HepG2 (cell line): ENCODE measurements around the gene ZSCAN26. TPM values are rescaled to one million over a fixed set of nuclear protein-coding genes. Genes with fewer than 3 reads are reported as not detected.

Experiments
- ADNP ChIP-seq: sonication (generic); formaldehyde crosslinking; IDR thresholded peaks from 2 replicates; pipeline ENCODE4 v1.4.0; 2020; ENCODE audit warnings: missing genetic modification reagents
- CCDC6 ChIP-seq: sonication (generic); formaldehyde crosslinking; IDR thresholded peaks from 2 replicates; pipeline ENCODE4 v1.8.1; 2022; ENCODE audit warnings: mild to moderate bottlenecking, missing genetic modification reagents, moderate library complexity
- CREM ChIP-seq, 2 experiments: sonication (generic) in 1 of 2; formaldehyde crosslinking in 1 of 2; IDR thresholded peaks; 2 replicates each; pipeline versions ENCODE4 v1.4.0 to v1.6.1; 2016 to 2020; ENCODE audit warnings: antibody characterized with exemption in 1 of 2, mild to moderate bottlenecking in 1 of 2, missing genetic modification reagents in 1 of 2
- FOXA3 ChIP-seq: IDR thresholded peaks from 2 replicates; pipeline ENCODE4 v1.6.1; 2016; ENCODE audit warnings: missing genetic modification reagents, missing compliant biosample characterization
- HMGXB3 ChIP-seq: sonication (generic); formaldehyde crosslinking; IDR thresholded peaks from 2 replicates; pipeline ENCODE4 v1.4.0; 2020; ENCODE audit warnings: missing genetic modification reagents, borderline replicate concordance
- MAX ChIP-seq: IDR thresholded peaks from 2 replicates; pipeline ENCODE4 v1.6.1; 2012; ENCODE audit warnings: inconsistent platforms
- MXD4 ChIP-seq: IDR thresholded peaks from 2 replicates; pipeline ENCODE4 v1.6.1; 2016; ENCODE audit warnings: mild to moderate bottlenecking, missing biosample characterization, missing genetic modification reagents
- NAIF1 ChIP-seq: sonication (generic); formaldehyde crosslinking; IDR thresholded peaks from 2 replicates; pipeline ENCODE4 v1.5.0; 2020; ENCODE audit warnings: mild to moderate bottlenecking, missing genetic modification reagents, borderline replicate concordance
- NCOA2 ChIP-seq: sonication (generic); formaldehyde crosslinking; IDR thresholded peaks from 2 replicates; pipeline ENCODE4 v1.8.0; 2022; ENCODE audit warnings: inconsistent platforms
- NFIB ChIP-seq: sonication (generic); formaldehyde crosslinking; IDR thresholded peaks from 2 replicates; pipeline ENCODE4 v1.9.0; 2021; ENCODE audit warnings: missing genetic modification reagents, mild to moderate bottlenecking, borderline replicate concordance
- PCBP2 ChIP-seq: fragments of 200-400 bp; formaldehyde crosslinking; optimal IDR thresholded peaks from 2 replicates; pipeline ENCODE3; 2018; ENCODE audit warnings: low read length, low read depth; ENCODE audit not compliant: poor library complexity, severe bottlenecking
- SRF ChIP-seq: IDR thresholded peaks from 2 replicates; pipeline ENCODE4 v1.6.1; 2011; ENCODE audit warnings: mild to moderate bottlenecking, low read depth, low read length, moderate library complexity
- SRSF1 ChIP-seq: fragments of 200-400 bp; formaldehyde crosslinking; optimal IDR thresholded peaks from 2 replicates; pipeline ENCODE3; 2017; ENCODE audit warnings: mild to moderate bottlenecking, low read depth, low read length, moderate library complexity
- ZBTB38 ChIP-seq: sonication (generic); formaldehyde crosslinking; IDR thresholded peaks from 2 replicates; pipeline ENCODE4 v1.5.1; 2020; ENCODE audit warnings: mild to moderate bottlenecking, missing genetic modification reagents
- ZBTB46 ChIP-seq: sonication (generic); formaldehyde crosslinking; IDR thresholded peaks from 2 replicates; pipeline ENCODE4 v1.4.0; 2020; ENCODE audit warnings: mild to moderate bottlenecking, missing genetic modification reagents, borderline replicate concordance
- ZFP36L2 ChIP-seq: sonication (generic); formaldehyde crosslinking; IDR thresholded peaks from 2 replicates; pipeline ENCODE4 v1.4.0; 2020; ENCODE audit warnings: missing genetic modification reagents
- ZFP41 ChIP-seq: sonication (generic); formaldehyde crosslinking; IDR thresholded peaks from 2 replicates; pipeline ENCODE4 v1.4.0; 2020; ENCODE audit warnings: mild to moderate bottlenecking, missing genetic modification reagents, borderline replicate concordance
- ZMYM2 ChIP-seq: sonication (generic); formaldehyde crosslinking; IDR thresholded peaks from 2 replicates; pipeline ENCODE4 v1.8.0; 2022; ENCODE audit warnings: mild to moderate bottlenecking, missing genetic modification reagents
- ZNF224 ChIP-seq: sonication (generic); formaldehyde crosslinking; IDR thresholded peaks from 2 replicates; pipeline ENCODE4 v1.5.0; 2020; ENCODE audit warnings: mild to moderate bottlenecking, missing genetic modification reagents
- ZNF441 ChIP-seq: sonication (generic); formaldehyde crosslinking; IDR thresholded peaks from 2 replicates; pipeline ENCODE4 v1.7.0; 2021; ENCODE audit warnings: missing genetic modification reagents, borderline replicate concordance
- ZNF597 ChIP-seq: sonication (generic); formaldehyde crosslinking; IDR thresholded peaks from 2 replicates; pipeline ENCODE4 v1.5.0; 2020; ENCODE audit warnings: missing genetic modification reagents
- ZNF761 ChIP-seq: sonication (generic); formaldehyde crosslinking; conservative IDR thresholded peaks from 2 replicates; pipeline ENCODE4 v1.4.0; 2020; ENCODE audit warnings: mild to moderate bottlenecking, missing genetic modification reagents
- polyA plus RNA-seq, 8 experiments: library from polyadenylated mRNA; depleted of rRNA in 3 of 8; stranded (reverse) in 7 of 8; unstranded in 1 of 8; fragments of >200 nt; fragmentation: Illumina TruSeq in 4 of 8; extraction: Trizol in 4 of 8; gene quantifications; 2 replicates each; pipeline versions ENCODE4 v1.2.1 to v1.2.3, GENCODE V29; 2011 to 2016; ENCODE audit warnings: low read depth in 4 of 8, missing spikeins in 1 of 8, mixed read lengths in 1 of 8; ENCODE audit not compliant: insufficient read depth in 1 of 8
- total RNA-seq, 5 experiments: library from RNA; depleted of rRNA; stranded (reverse); fragments of >200 nt; fragmentation: Illumina TruSeq; extraction: Trizol; gene quantifications; 2 replicates each; pipeline ENCODE4 v1.2.3, GENCODE V29; 2016; ENCODE audit warnings: low read depth in 1 of 5

ZSCAN26 gene
- total and polyA plus RNA-seq, 2 of the 13 experiments (the other 11 are each of a cell fraction or from before 2014, with no cell fraction given) = 12.0 to 15.6 TPM

- no peak for TF ChIP-seq ZNF441
- no peak for TF ChIP-seq HMGXB3 (CRISPR knock-in tag)
- peak; percentile 74; the same call in 1 of the 2 replicates for TF ChIP-seq ZFP41 (CRISPR knock-in tag)
- no peak for TF ChIP-seq ZNF224 (CRISPR knock-in tag)
- no peak for TF ChIP-seq ZMYM2 (CRISPR knock-in tag)
- 0 out of 2 replicates have a peak, but pooled peaks have one; percentile 17 for TF ChIP-seq NCOA2 (CRISPR knock-in tag)
- TF ChIP-seq ADNP (CRISPR knock-in tag) = no peak
- 0 out of 2 replicates have a peak, but pooled peaks have one; percentile 49 for TF ChIP-seq ZNF761 (CRISPR knock-in tag)
- TF ChIP-seq ZFP36L2 (CRISPR knock-in tag) = no peak
- TF ChIP-seq NFIB = no peak
- TF ChIP-seq PCBP2 = no peak
- TF ChIP-seq NAIF1 (CRISPR knock-in tag) = no peak
- TF ChIP-seq MAX = peak; percentile 98
- no peak for TF ChIP-seq SRF
- no peak for TF ChIP-seq CREM (IDR thresholded peaks at IDR 0.05)
- no peak for TF ChIP-seq CREM (CRISPR knock-in tag; IDR thresholded peaks at IDR 0.05)
- no peak for TF ChIP-seq ZBTB46 (CRISPR knock-in tag)
- no peak for TF ChIP-seq CCDC6 (CRISPR knock-in tag)
- TF ChIP-seq ZNF597 (CRISPR knock-in tag) = no peak
- peak; percentile 88 for TF ChIP-seq ZBTB38 (CRISPR knock-in tag)
- TF ChIP-seq SRSF1 = peak; percentile 95
- TF ChIP-seq MXD4 (CRISPR knock-in tag) = no peak; the same call in 1 of the 2 replicates
- TF ChIP-seq FOXA3 (CRISPR knock-in tag) = no peak
Measured at GRCh38 chr6:28218312-28219248, 48.4 kb upstream of the ZSCAN26 start (continued).
